Progenitor cell of endocrine pancreas (in vitro differentiated cells): ENCODE measurements around the gene PAF1. TPM values are rescaled to one million over a fixed set of nuclear protein-coding genes. Genes with fewer than 3 reads are reported as not detected.

ENCODE experiments used
- DNase-seq: peaks from one replicate; pipeline ENCODE4 v3.0.0; 2021; ENCODE audit warnings: low spot score; ENCODE audit not compliant: unreplicated experiment
- H3K27ac Mint-ChIP-seq: 2 replicates; pipeline ENCODE4 v1.8.0; 2021; ENCODE audit warnings: mild to moderate bottlenecking, moderate library complexity, mixed read lengths
- H3K27me3 Mint-ChIP-seq: 2 replicates; pipeline ENCODE4 v1.8.0; 2021; ENCODE audit warnings: mixed read lengths
- H3K36me3 Mint-ChIP-seq: 2 replicates; pipeline ENCODE4 v1.8.0; 2022; ENCODE audit warnings: mixed read lengths; ENCODE audit not compliant: insufficient read depth
- H3K4me1 Mint-ChIP-seq: 2 replicates; pipeline ENCODE4 v1.8.0; 2021; ENCODE audit warnings: low read depth, mixed read lengths
- H3K4me3 Mint-ChIP-seq: 2 replicates; pipeline ENCODE4 v1.8.0; 2021; ENCODE audit warnings: low read depth, mild to moderate bottlenecking, moderate library complexity, mixed read lengths
- H3K9me3 Mint-ChIP-seq: 2 replicates; pipeline ENCODE4 v1.8.0; 2021; ENCODE audit warnings: low read depth, mixed read lengths
- CTCF ChIP-seq: fragments of 200-600 bp; sonication (generic); IDR thresholded peaks from one replicate; pipeline ENCODE4 v1.5.0; 2021; ENCODE audit warnings: antibody characterized with exemption, mild to moderate bottlenecking; ENCODE audit not compliant: unreplicated experiment
- total RNA-seq: library from RNA; stranded (reverse); gene quantifications from 2 replicates; pipeline ENCODE4 v1.2.1, GENCODE V29; 2021

PAF1 gene
- total RNA-seq, 1 donor from 2014 or later, result 49.4 TPM

- TF ChIP-seq CTCF, result no peak
- no peaks in the 10 kb centered on the region for H3K27me3 Mint-ChIP-seq
- peaks cover 17% of the 10 kb centered on the region for H3K36me3 Mint-ChIP-seq
- no peak for DNase-seq
- no peak overlapping the region for H3K4me3 Mint-ChIP-seq
- peaks cover 23% of the 10 kb centered on the region for H3K4me1 Mint-ChIP-seq
- peak overlapping the region; percentile 17 for H3K27ac Mint-ChIP-seq
- no peaks in the 10 kb centered on the region for H3K9me3 Mint-ChIP-seq
Observed at GRCh38 chr19:39347332-39348164, 43.4 kb downstream of the PAF1 start.

GRCh38 chr19:39345956-39346355 is 45.0 kb downstream of the PAF1 start:
- DNase-seq, result no peak
- peak; percentile 24 for TF ChIP-seq CTCF
- H3K36me3 Mint-ChIP-seq, result peaks cover 10% of the 10 kb centered on the region
- peaks cover 29% of the 10 kb centered on the region for H3K4me1 Mint-ChIP-seq
- H3K27ac Mint-ChIP-seq, result peak overlapping the region; percentile 22
- no peaks in the 10 kb centered on the region for H3K9me3 Mint-ChIP-seq
- no peaks in the 10 kb centered on the region for H3K27me3 Mint-ChIP-seq
- no peak overlapping the region for H3K4me3 Mint-ChIP-seq

- TF ChIP-seq CTCF, result no peak
- Mint-ChIP-seq H3K9me3 (no peaks in the 10 kb centered on the region), H3K27me3 (peaks cover 3% of the 10 kb centered on the region), H3K4me3 (peak overlapping the region; percentile 89), H3K27ac (peak overlapping the region; percentile 94), H3K36me3 (peaks cover 3% of the 10 kb centered on the region), H3K4me1 (peaks cover 33% of the 10 kb centered on the region)
- peak; percentile 17 for DNase-seq
Observed at GRCh38 chr19:39342647-39343305, 48.1 kb downstream of the PAF1 start.

- peak; percentile 86 for TF ChIP-seq CTCF
- Mint-ChIP-seq H3K4me3 (peak within 1 kb of the TSS; percentile 93), H3K9me3 (no peaks in the 10 kb centered on the region), H3K27ac (peak within 1 kb of the TSS; percentile 95), H3K36me3 (peaks cover 3% of the 10 kb centered on the region), H3K27me3 (peaks cover 3% of the 10 kb centered on the region), H3K4me1 (peaks cover 33% of the 10 kb centered on the region)
- peak; percentile 98 for DNase-seq
Observed at GRCh38 chr19:39341719-39342604, 48.9 kb downstream of the PAF1 start, which contains the start of gene SAMD4B. Gene SAMD4B, plus strand, starts transcription at chr19:39342421. Its CDS starts 14,473 bp downstream, at chr19:39356894.
